PC-3 (cell line): ENCODE measurements around the gene CCBE1. TPM values are rescaled to one million over a fixed set of nuclear protein-coding genes. Genes with fewer than 3 reads are reported as not detected.

Experiments
- ATAC-seq: fragments of 200-7000 bp; cut with Tn5 transposase; 2 replicates; pipeline ENCODE4 v1.9.1; 2020; ENCODE audit warnings: mild to moderate bottlenecking, moderate library complexity
- BruUV-seq: library from RNA; stranded (reverse); fragments of 400-500 nt; replicated peaks from 2 replicates; lab custom pipeline; 2021; lab: Mats Ljungman, UMichigan
- CTCF ChIA-PET: fragments of 300-600 bp; sonication (Branson Sonifier 250); formaldehyde crosslinking; loops from one replicate; lab custom pipeline; 2022; ENCODE audit warnings: antibody characterized with exemption; lab: Charles Lee
- POLR2A ChIA-PET: fragments of 300-600 bp; sonication (Branson Sonifier 250); formaldehyde crosslinking; loops from one replicate; lab custom pipeline; 2022; ENCODE audit warnings: antibody characterized with exemption; ENCODE audit not compliant: unreplicated experiment; lab: Charles Lee
- DNase-seq: peaks from one replicate; pipeline ENCODE4 v3.0.0-alpha.2; 2015
- H2AFZ ChIP-seq: fragments of 300-600 bp; sonication (generic); 2 replicates; pipeline ENCODE4 v1.6.0; 2016; ENCODE audit warnings: antibody characterized with exemption, low read length
- H3F3A ChIP-seq: fragments of 300-600 bp; sonication (generic); one replicate; pipeline ENCODE4 v1.6.0; 2017; ENCODE audit warnings: antibody characterized with exemption, low read length, control low read depth, mild to moderate bottlenecking; ENCODE audit not compliant: unreplicated experiment
- H3K27ac ChIP-seq: fragments of 300-600 bp; sonication (generic); 2 replicates; pipeline ENCODE4 v1.5.1; 2016; ENCODE audit warnings: mild to moderate bottlenecking, low read length
- H3K27me3 ChIP-seq: fragments of 300-600 bp; sonication (generic); 2 replicates; pipeline ENCODE4 v1.6.1; 2016; ENCODE audit warnings: low read length, mixed read lengths
- H3K36me3 ChIP-seq: fragments of 300-600 bp; sonication (generic); 2 replicates; pipeline ENCODE4 v1.6.1; 2016; ENCODE audit warnings: low read depth, mixed run types, low read length, mixed read lengths
- H3K4me1 ChIP-seq: fragments of 300-600 bp; sonication (generic); 2 replicates; pipeline ENCODE4 v1.5.1; 2016; ENCODE audit warnings: low read length; ENCODE audit not compliant: insufficient read depth
- H3K4me2 ChIP-seq: fragments of 300-600 bp; sonication (generic); 2 replicates; pipeline ENCODE4 v1.6.0; 2016; ENCODE audit warnings: low read length
- H3K4me3 ChIP-seq: fragments of 300-600 bp; sonication (generic); 2 replicates; pipeline ENCODE4 v1.5.1; 2016; ENCODE audit warnings: mild to moderate bottlenecking, low read length, mixed read lengths
- H3K79me2 ChIP-seq: fragments of 300-600 bp; sonication (generic); 2 replicates; pipeline ENCODE4 v1.6.1; 2017; ENCODE audit warnings: low read length, mixed read lengths
- H3K9ac ChIP-seq: fragments of 300-600 bp; sonication (generic); 2 replicates; pipeline ENCODE4 v1.6.0; 2016; ENCODE audit warnings: mild to moderate bottlenecking, low read length
- H3K9me2 ChIP-seq: fragments of 300-600 bp; sonication (generic); replicated peaks from 2 replicates; pipeline ENCODE4 v1.6.1; 2016; ENCODE audit warnings: mixed run types, low read length, mixed read lengths
- H3K9me3 ChIP-seq: fragments of 300-600 bp; sonication (generic); 2 replicates; pipeline ENCODE4 v1.6.1; 2016; ENCODE audit warnings: low read length, mixed read lengths
- H4K20me1 ChIP-seq: fragments of 300-600 bp; sonication (generic); 2 replicates; pipeline ENCODE4 v1.6.1; 2016; ENCODE audit warnings: low read length, mixed read lengths
- CTCF ChIP-seq: fragments of 300-600 bp; sonication (generic); conservative IDR thresholded peaks from 2 replicates; pipeline ENCODE4 v1.5.1; 2017; ENCODE audit warnings: antibody characterized with exemption, low read depth, mild to moderate bottlenecking, low read length
- EZH2 ChIP-seq: fragments of 300-600 bp; sonication (generic); IDR thresholded peaks from one replicate; pipeline ENCODE4 v1.6.1; 2017; ENCODE audit warnings: antibody characterized with exemption, mild to moderate bottlenecking, low read length; ENCODE audit not compliant: unreplicated experiment
- EZH2phosphoT487 ChIP-seq: fragments of 300-600 bp; sonication (generic); IDR thresholded peaks from 2 replicates; pipeline ENCODE4 v1.6.1; 2018; ENCODE audit warnings: mild to moderate bottlenecking, antibody characterized with exemption, low read length, borderline replicate concordance
- intact Hi-C: fragments of 100-400 bp; cut with micrococcal nuclease; formaldehyde crosslinking; loops from 2 replicates; pipeline ENCODE4 v1.9.0; 2023
- total RNA-seq: library from RNA; depleted of rRNA; stranded (reverse); fragments of >200 nt; gene quantifications from 2 replicates; pipeline ENCODE4 v1.2.3, GENCODE V29; 2014

Gene CCBE1
- total RNA-seq, 1 experiment from 2014 or later = 13.9 TPM

DNA sequence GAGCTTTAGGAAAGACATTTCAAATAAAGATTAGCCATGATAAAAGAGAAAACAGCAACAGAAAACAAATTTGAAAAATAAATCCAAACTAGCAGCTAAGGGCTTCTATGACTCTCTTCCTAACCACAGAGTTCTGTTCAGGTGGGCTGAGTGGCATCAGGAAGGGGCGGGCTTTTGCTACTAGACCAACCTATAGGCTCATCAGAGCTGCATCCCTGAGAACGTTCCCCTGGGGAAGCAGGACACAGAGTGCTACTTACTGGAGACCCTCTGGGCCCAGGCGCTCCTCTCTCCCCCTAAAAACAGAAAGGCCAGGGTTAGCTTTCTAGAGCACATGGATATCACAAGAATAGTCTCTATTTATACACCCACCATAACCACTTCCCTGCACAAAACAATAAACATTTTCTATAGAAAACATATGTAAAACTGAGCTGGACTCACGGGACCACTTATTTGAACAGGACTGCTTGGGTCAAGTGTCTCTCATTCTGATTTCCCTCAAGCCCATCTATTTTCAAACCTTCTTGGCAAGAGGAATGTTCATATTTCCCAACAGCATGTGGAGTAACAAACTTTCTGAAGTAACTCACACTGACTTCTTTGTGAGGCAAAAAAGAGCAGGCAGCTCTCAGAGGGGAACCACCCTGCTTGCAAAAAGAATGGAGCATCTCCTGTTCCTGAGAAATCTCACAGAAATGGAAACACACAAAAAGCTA lies 259.2 kb downstream of the CCBE1 start:
- POLR2A ChIA-PET = interaction anchor here (0.5 kb wide), 1 partner anchor 225 kb away, joined by 9 read pairs; no protein-coding TSS in a partner anchor
- H3F3A ChIP-seq = no peaks in the 10 kb centered on the region
- H3K4me1 ChIP-seq = no peaks in the 10 kb centered on the region
- H3K9me3 ChIP-seq = no peaks in the 10 kb centered on the region
- H3K27me3 ChIP-seq = no peaks in the 10 kb centered on the region
- H3K36me3 ChIP-seq = no peaks in the 10 kb centered on the region
- H3K4me3 ChIP-seq = no peak overlapping the region
- H3K27ac ChIP-seq = no peak overlapping the region
- CTCF ChIA-PET = no interaction called here
- H3K9me2 ChIP-seq = no peaks in the 10 kb centered on the region
- DNase-seq (no peak), ATAC-seq (no peak)
- no peaks in the 10 kb centered on the region for H3K79me2 ChIP-seq
- intact Hi-C loops = no loop called here
- no TSS peak for BruUV-seq
- no peak overlapping the region for H3K9ac ChIP-seq
- H4K20me1 ChIP-seq = no peaks in the 10 kb centered on the region
- H3K4me2 ChIP-seq = no peak overlapping the region
- TF ChIP-seq EZH2phosphoT487 = no peak
- TF ChIP-seq CTCF = no peak
- TF ChIP-seq EZH2 = no peak
- no peak overlapping the region for H2AFZ ChIP-seq

DNA sequence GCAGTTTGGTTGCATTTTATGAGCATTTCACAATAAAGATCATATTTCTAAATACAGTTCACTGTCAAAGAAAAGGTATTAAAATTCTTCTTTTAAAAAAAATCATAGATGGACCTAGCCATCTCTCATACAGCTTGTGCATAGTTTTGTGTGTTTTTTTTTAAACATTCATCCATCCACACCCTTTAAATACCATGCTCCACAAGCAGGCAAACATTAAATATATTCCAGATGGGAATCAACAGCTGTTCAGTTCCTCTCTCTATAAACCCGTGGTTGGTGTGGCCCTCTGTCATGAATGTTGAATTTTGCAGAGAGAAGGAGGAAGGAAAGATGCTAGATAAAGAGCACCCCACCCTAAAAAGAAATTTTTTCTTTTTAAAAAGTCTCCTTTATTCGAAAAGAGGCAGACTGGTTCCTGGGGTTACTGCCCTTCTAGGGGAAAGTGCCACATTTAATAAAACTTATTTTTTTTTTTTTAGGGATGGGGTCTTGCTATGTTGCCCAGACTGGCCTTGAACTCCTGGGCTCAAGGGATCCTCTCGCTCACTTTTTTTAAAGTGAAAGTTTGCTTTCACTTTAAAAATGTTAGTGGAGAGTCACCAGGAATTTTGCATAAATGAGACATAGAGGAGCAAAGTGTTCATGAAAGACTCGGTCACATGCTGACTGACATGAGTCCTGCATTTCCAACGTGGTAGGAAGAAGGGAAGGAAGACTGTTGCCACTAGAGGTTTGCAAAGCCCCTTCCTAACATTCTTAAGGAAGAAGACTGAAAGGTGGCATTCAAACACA lies 264.2 kb downstream of the CCBE1 start:
- H3K9me3 ChIP-seq = no peaks in the 10 kb centered on the region
- no peak overlapping the region for H3K4me2 ChIP-seq
- H2AFZ ChIP-seq = no peak overlapping the region
- H3K9ac ChIP-seq = no peak overlapping the region
- H4K20me1 ChIP-seq = no peaks in the 10 kb centered on the region
- no peaks in the 10 kb centered on the region for H3K4me1 ChIP-seq
- CTCF ChIA-PET = no interaction called here
- no TSS peak for BruUV-seq
- ATAC-seq = no peak
- TF ChIP-seq EZH2phosphoT487 (no peak), CTCF (no peak), EZH2 (no peak)
- POLR2A ChIA-PET = no interaction called here
- H3K27me3 ChIP-seq = no peaks in the 10 kb centered on the region
- H3K9me2 ChIP-seq = no peaks in the 10 kb centered on the region
- no peak overlapping the region for H3K27ac ChIP-seq
- no peak for DNase-seq
- no peaks in the 10 kb centered on the region for H3K36me3 ChIP-seq
- no peak overlapping the region for H3K4me3 ChIP-seq
- intact Hi-C loops = no loop called here
- no peaks in the 10 kb centered on the region for H3K79me2 ChIP-seq
- no peaks in the 10 kb centered on the region for H3F3A ChIP-seq
